ENCODE measurements around the gene ADAMTS17. TPM values are rescaled to one million over a fixed set of nuclear protein-coding genes. Genes with fewer than 3 reads are reported as not detected.

The ADAMTS17 gene
- total RNA-seq, 1 experiment from 2014 or later = 1.8 TPM

DNA sequence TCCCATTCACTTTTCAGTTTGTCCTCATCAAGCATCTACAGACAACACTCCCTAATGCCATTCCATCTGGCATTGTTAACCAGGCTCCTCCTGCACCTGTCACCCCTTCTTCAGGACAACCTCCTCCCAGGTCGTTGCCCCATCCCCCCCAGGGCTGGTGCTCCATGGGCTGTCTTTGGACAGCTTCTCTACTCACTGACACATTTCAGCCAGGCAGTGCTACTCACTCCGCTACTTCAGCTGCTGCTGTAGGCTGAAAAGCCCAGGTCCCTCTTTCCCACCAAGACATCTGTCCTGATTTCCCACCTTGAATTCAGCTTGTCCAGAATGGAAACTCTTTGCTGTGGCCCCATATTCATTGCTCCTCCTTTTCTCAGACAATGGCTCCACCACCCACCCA is 61.9 kb downstream of the ADAMTS17 start:
- Mint-ChIP-seq H3K27ac (no peak overlapping the region; the same call in 1 of the 2 replicates), H3K9me3 (no peaks in the 10 kb centered on the region; the same call in 1 of the 2 replicates), H3K36me3 (no peaks in the 10 kb centered on the region), H3K27me3 (ENCODE audit: low read depth) (no peaks in the 10 kb centered on the region), H3K4me1 (no peaks in the 10 kb centered on the region), H3K4me3 (no peak overlapping the region)
- ChIA-PET POLR2A (no interaction called here), CTCF (no interaction called here)
- TF ChIP-seq ZNF423 (CRISPR knock-in tag; IDR thresholded peaks at IDR 0.05) (no peak), ZNF396 (CRISPR knock-in tag; IDR thresholded peaks at IDR 0.05; ENCODE audit: borderline replicate concordance) (no peak), MYBL2 (CRISPR knock-in tag; IDR thresholded peaks at IDR 0.05) (no peak), TEAD1 (CRISPR knock-in tag; IDR thresholded peaks at IDR 0.05) (no peak), SP1 (CRISPR knock-in tag; conservative IDR thresholded peaks at IDR 0.05) (no peak), NFYB (CRISPR knock-in tag; conservative IDR thresholded peaks at IDR 0.05; ENCODE audit: low read depth) (no peak), CREB1 (CRISPR knock-in tag; IDR thresholded peaks at IDR 0.05) (no peak), JUN (CRISPR knock-in tag; IDR thresholded peaks at IDR 0.05) (no peak), ZNF263 (CRISPR knock-in tag; IDR thresholded peaks at IDR 0.05; ENCODE audit: low read depth) (no peak)
- TF ChIP-seq, protein P1, sequence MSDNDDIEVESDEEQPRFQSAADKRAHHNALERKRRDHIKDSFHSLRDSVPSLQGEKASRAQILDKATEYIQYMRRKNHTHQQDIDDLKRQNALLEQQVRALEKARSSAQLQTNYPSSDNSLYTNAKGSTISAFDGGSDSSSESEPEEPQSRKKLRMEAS (CRISPR knock-in tag; IDR thresholded peaks at IDR 0.05) = no peak
- TF ChIP-seq, protein P2, sequence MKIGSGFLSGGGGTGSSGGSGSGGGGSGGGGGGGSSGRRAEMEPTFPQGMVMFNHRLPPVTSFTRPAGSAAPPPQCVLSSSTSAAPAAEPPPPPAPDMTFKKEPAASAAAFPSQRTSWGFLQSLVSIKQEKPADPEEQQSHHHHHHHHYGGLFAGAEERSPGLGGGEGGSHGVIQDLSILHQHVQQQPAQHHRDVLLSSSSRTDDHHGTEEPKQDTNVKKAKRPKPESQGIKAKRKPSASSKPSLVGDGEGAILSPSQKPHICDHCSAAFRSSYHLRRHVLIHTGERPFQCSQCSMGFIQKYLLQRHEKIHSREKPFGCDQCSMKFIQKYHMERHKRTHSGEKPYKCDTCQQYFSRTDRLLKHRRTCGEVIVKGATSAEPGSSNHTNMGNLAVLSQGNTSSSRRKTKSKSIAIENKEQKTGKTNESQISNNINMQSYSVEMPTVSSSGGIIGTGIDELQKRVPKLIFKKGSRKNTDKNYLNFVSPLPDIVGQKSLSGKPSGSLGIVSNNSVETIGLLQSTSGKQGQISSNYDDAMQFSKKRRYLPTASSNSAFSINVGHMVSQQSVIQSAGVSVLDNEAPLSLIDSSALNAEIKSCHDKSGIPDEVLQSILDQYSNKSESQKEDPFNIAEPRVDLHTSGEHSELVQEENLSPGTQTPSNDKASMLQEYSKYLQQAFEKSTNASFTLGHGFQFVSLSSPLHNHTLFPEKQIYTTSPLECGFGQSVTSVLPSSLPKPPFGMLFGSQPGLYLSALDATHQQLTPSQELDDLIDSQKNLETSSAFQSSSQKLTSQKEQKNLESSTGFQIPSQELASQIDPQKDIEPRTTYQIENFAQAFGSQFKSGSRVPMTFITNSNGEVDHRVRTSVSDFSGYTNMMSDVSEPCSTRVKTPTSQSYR (CRISPR knock-in tag; IDR thresholded peaks at IDR 0.05) = no peak
- TF ChIP-seq, protein P3, sequence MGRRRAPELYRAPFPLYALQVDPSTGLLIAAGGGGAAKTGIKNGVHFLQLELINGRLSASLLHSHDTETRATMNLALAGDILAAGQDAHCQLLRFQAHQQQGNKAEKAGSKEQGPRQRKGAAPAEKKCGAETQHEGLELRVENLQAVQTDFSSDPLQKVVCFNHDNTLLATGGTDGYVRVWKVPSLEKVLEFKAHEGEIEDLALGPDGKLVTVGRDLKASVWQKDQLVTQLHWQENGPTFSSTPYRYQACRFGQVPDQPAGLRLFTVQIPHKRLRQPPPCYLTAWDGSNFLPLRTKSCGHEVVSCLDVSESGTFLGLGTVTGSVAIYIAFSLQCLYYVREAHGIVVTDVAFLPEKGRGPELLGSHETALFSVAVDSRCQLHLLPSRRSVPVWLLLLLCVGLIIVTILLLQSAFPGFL (CRISPR knock-in tag; IDR thresholded peaks at IDR 0.05; ENCODE audit: borderline replicate concordance) = no peak
- TF ChIP-seq, protein P4, sequence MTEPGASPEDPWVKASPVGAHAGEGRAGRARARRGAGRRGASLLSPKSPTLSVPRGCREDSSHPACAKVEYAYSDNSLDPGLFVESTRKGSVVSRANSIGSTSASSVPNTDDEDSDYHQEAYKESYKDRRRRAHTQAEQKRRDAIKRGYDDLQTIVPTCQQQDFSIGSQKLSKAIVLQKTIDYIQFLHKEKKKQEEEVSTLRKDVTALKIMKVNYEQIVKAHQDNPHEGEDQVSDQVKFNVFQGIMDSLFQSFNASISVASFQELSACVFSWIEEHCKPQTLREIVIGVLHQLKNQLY (CRISPR knock-in tag; IDR thresholded peaks at IDR 0.05) = no peak
- TF ChIP-seq, protein P5, sequence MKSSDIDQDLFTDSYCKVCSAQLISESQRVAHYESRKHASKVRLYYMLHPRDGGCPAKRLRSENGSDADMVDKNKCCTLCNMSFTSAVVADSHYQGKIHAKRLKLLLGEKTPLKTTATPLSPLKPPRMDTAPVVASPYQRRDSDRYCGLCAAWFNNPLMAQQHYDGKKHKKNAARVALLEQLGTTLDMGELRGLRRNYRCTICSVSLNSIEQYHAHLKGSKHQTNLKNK (CRISPR knock-in tag; IDR thresholded peaks at IDR 0.05) = no peak
- TF ChIP-seq, protein P6, sequence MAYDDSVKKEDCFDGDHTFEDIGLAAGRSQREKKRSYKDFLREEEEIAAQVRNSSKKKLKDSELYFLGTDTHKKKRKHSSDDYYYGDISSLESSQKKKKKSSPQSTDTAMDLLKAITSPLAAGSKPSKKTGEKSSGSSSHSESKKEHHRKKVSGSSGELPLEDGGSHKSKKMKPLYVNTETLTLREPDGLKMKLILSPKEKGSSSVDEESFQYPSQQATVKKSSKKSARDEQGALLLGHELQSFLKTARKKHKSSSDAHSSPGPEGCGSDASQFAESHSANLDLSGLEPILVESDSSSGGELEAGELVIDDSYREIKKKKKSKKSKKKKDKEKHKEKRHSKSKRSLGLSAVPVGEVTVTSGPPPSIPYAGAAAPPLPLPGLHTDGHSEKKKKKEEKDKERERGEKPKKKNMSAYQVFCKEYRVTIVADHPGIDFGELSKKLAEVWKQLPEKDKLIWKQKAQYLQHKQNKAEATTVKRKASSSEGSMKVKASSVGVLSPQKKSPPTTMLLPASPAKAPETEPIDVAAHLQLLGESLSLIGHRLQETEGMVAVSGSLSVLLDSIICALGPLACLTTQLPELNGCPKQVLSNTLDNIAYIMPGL (CRISPR knock-in tag; IDR thresholded peaks at IDR 0.05) = no peak
- TF ChIP-seq, protein P7, sequence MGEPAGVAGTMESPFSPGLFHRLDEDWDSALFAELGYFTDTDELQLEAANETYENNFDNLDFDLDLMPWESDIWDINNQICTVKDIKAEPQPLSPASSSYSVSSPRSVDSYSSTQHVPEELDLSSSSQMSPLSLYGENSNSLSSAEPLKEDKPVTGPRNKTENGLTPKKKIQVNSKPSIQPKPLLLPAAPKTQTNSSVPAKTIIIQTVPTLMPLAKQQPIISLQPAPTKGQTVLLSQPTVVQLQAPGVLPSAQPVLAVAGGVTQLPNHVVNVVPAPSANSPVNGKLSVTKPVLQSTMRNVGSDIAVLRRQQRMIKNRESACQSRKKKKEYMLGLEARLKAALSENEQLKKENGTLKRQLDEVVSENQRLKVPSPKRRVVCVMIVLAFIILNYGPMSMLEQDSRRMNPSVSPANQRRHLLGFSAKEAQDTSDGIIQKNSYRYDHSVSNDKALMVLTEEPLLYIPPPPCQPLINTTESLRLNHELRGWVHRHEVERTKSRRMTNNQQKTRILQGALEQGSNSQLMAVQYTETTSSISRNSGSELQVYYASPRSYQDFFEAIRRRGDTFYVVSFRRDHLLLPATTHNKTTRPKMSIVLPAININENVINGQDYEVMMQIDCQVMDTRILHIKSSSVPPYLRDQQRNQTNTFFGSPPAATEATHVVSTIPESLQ (CRISPR knock-in tag; IDR thresholded peaks at IDR 0.05) = no peak
- TF ChIP-seq, protein P8, sequence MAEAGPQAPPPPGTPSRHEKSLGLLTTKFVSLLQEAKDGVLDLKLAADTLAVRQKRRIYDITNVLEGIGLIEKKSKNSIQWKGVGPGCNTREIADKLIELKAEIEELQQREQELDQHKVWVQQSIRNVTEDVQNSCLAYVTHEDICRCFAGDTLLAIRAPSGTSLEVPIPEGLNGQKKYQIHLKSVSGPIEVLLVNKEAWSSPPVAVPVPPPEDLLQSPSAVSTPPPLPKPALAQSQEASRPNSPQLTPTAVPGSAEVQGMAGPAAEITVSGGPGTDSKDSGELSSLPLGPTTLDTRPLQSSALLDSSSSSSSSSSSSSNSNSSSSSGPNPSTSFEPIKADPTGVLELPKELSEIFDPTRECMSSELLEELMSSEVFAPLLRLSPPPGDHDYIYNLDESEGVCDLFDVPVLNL (CRISPR knock-in tag; IDR thresholded peaks at IDR 0.05; ENCODE audit: borderline replicate concordance, low read depth) = no peak
- no peak for DNase-seq (ENCODE audit: low spot score)
- ATAC-seq = no peak
